Embryonic facial prominence (tissue), 1 donor: ENCODE measurements around the gene DCLK3.

Experiments
- DNase-seq: peaks from one replicate; pipeline ENCODE4 v3.0.0-alpha.2; 2016; ENCODE audit errors: extremely low spot score

DCLK3 gene

GRCh38 chr3:36763850-36764703 lies at the start of gene DCLK3:
TSS of gene DCLK3 (minus strand) at chr3:36764553. CDS start at chr3:36764263, 290 bp downstream.
- no peak for DNase-seq

GRCh38 chr3:36813305-36813704 lies 49.0 kb upstream of the DCLK3 start:
- no peak for DNase-seq

GRCh38 chr3:36812240-36812639 lies 47.9 kb upstream of the DCLK3 start:
- DNase-seq, result no peak

GRCh38 chr3:36811768-36812167 lies 47.4 kb upstream of the DCLK3 start:
- DNase-seq, result no peak

GRCh38 chr3:36804295-36805055 lies 40.1 kb upstream of the DCLK3 start:
- DNase-seq, result no peak

- DNase-seq, result no peak
These were observed 38.9 kb upstream of the DCLK3 start for GRCh38 chr3:36803091-36803791.

GRCh38 chr3:36800533-36801116 lies 36.3 kb upstream of the DCLK3 start:
- no peak for DNase-seq

GRCh38 chr3:36796881-36797280 lies 32.5 kb upstream of the DCLK3 start:
- no peak for DNase-seq

- no peak for DNase-seq
These were observed 31.8 kb upstream of the DCLK3 start for GRCh38 chr3:36796161-36796560.

- DNase-seq, result no peak
These were observed 31.3 kb upstream of the DCLK3 start for GRCh38 chr3:36795622-36796021.

- no peak for DNase-seq
These were observed 28.0 kb upstream of the DCLK3 start for GRCh38 chr3:36792342-36792741.

- DNase-seq, result no peak
These were observed 26.4 kb upstream of the DCLK3 start for GRCh38 chr3:36790765-36791164.

GRCh38 chr3:36786921-36787890 lies 22.9 kb upstream of the DCLK3 start:
- DNase-seq, result no peak

- DNase-seq, result no peak
These were observed 19.8 kb upstream of the DCLK3 start for GRCh38 chr3:36784138-36784635.

- DNase-seq, result no peak
These were observed 13.3 kb upstream of the DCLK3 start for GRCh38 chr3:36777424-36778218.

- DNase-seq, result no peak
These were observed 12.1 kb upstream of the DCLK3 start for GRCh38 chr3:36776436-36776835.

GRCh38 chr3:36774052-36774451 lies 9.7 kb upstream of the DCLK3 start:
- no peak for DNase-seq

- DNase-seq, result no peak
These were observed 7.6 kb upstream of the DCLK3 start for GRCh38 chr3:36771931-36772330.

GRCh38 chr3:36769926-36770325 lies 5.6 kb upstream of the DCLK3 start:
- no peak for DNase-seq

GRCh38 chr3:36765104-36765503 lies 751 bp upstream of the DCLK3 start:
- DNase-seq, result no peak
